ENCODE measurements around the gene FAM135A. TPM values are rescaled to one million over a fixed set of nuclear protein-coding genes. Genes with fewer than 3 reads are reported as not detected.

Gene FAM135A
- total and polyA plus RNA-seq, 2 of the 13 experiments (the other 11 are each of a cell fraction or from before 2014, with no cell fraction given): 26.9 to 31.5 TPM

DNA sequence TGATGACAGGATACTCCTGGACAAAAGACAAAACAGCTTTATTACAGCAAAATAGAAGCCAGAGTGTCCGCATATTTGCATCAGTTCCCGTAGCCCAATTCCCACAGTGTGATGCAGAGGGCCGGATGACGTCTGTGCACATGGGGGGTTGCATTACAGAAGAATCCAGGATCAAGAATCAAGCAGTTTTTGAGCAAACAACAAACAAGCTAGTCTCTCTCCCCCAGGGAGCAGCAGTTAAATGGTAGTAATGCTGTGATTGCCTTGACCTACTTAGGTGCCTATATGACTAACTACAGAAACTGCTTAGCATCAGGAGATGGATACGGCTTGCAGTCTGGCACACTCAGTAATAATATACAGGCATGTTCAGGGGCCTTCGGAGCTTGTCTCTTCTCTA lies 150.2 kb downstream of the FAM135A start:
- in situ Hi-C loops (cut with HindIII; ENCODE audit: extremely low pct_ligation_motif_present, low pct_unique_long_range_greater_than_20kb): no loop called here
- no TSS peak for BruUV-seq (replicated peaks)
- TF ChIP-seq, protein P1, sequence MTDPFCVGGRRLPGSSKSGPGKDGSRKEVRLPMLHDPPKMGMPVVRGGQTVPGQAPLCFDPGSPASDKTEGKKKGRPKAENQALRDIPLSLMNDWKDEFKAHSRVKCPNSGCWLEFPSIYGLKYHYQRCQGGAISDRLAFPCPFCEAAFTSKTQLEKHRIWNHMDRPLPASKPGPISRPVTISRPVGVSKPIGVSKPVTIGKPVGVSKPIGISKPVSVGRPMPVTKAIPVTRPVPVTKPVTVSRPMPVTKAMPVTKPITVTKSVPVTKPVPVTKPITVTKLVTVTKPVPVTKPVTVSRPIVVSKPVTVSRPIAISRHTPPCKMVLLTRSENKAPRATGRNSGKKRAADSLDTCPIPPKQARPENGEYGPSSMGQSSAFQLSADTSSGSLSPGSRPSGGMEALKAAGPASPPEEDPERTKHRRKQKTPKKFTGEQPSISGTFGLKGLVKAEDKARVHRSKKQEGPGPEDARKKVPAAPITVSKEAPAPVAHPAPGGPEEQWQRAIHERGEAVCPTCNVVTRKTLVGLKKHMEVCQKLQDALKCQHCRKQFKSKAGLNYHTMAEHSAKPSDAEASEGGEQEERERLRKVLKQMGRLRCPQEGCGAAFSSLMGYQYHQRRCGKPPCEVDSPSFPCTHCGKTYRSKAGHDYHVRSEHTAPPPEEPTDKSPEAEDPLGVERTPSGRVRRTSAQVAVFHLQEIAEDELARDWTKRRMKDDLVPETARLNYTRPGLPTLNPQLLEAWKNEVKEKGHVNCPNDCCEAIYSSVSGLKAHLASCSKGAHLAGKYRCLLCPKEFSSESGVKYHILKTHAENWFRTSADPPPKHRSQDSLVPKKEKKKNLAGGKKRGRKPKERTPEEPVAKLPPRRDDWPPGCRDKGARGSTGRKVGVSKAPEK (CRISPR knock-in tag; IDR thresholded peaks at IDR 0.05; ENCODE audit: borderline replicate concordance): no peak
- no peak for TF ChIP-seq KMT2A (CRISPR knock-in tag; IDR thresholded peaks at IDR 0.05)
- no peak for TF ChIP-seq ZNF329 (CRISPR knock-in tag; IDR thresholded peaks at IDR 0.05; ENCODE audit: low read depth)
- TF ChIP-seq ZSCAN30 (CRISPR knock-in tag; IDR thresholded peaks at IDR 0.05): no peak
- TF ChIP-seq, protein P2, sequence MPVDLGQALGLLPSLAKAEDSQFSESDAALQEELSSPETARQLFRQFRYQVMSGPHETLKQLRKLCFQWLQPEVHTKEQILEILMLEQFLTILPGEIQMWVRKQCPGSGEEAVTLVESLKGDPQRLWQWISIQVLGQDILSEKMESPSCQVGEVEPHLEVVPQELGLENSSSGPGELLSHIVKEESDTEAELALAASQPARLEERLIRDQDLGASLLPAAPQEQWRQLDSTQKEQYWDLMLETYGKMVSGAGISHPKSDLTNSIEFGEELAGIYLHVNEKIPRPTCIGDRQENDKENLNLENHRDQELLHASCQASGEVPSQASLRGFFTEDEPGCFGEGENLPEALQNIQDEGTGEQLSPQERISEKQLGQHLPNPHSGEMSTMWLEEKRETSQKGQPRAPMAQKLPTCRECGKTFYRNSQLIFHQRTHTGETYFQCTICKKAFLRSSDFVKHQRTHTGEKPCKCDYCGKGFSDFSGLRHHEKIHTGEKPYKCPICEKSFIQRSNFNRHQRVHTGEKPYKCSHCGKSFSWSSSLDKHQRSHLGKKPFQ (CRISPR knock-in tag; IDR thresholded peaks at IDR 0.05; ENCODE audit: insufficient replicate concordance): no peak
- TF ChIP-seq ZNF12 (CRISPR knock-in tag; IDR thresholded peaks at IDR 0.05): no peak
- TF ChIP-seq, protein P3, sequence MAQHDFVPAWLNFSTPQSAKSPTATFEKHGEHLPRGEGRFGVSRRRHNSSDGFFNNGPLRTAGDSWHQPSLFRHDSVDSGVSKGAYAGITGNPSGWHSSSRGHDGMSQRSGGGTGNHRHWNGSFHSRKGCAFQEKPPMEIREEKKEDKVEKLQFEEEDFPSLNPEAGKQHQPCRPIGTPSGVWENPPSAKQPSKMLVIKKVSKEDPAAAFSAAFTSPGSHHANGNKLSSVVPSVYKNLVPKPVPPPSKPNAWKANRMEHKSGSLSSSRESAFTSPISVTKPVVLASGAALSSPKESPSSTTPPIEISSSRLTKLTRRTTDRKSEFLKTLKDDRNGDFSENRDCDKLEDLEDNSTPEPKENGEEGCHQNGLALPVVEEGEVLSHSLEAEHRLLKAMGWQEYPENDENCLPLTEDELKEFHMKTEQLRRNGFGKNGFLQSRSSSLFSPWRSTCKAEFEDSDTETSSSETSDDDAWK (CRISPR knock-in tag; IDR thresholded peaks at IDR 0.05): no peak
- no peak for TF ChIP-seq POLR2G (IDR thresholded peaks at IDR 0.05; ENCODE audit: low read depth, low read length)
- TF ChIP-seq, protein P4, sequence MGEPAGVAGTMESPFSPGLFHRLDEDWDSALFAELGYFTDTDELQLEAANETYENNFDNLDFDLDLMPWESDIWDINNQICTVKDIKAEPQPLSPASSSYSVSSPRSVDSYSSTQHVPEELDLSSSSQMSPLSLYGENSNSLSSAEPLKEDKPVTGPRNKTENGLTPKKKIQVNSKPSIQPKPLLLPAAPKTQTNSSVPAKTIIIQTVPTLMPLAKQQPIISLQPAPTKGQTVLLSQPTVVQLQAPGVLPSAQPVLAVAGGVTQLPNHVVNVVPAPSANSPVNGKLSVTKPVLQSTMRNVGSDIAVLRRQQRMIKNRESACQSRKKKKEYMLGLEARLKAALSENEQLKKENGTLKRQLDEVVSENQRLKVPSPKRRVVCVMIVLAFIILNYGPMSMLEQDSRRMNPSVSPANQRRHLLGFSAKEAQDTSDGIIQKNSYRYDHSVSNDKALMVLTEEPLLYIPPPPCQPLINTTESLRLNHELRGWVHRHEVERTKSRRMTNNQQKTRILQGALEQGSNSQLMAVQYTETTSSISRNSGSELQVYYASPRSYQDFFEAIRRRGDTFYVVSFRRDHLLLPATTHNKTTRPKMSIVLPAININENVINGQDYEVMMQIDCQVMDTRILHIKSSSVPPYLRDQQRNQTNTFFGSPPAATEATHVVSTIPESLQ (CRISPR knock-in tag; conservative IDR thresholded peaks at IDR 0.05): no peak
- TF ChIP-seq ZSCAN21 (CRISPR knock-in tag; IDR thresholded peaks at IDR 0.05; ENCODE audit: borderline replicate concordance): no peak
- TF ChIP-seq ZNF569 (CRISPR knock-in tag; IDR thresholded peaks at IDR 0.05; ENCODE audit: borderline replicate concordance): no peak
- TF ChIP-seq ARHGAP35 (CRISPR knock-in tag; IDR thresholded peaks at IDR 0.05; ENCODE audit: borderline replicate concordance): no peak
- TF ChIP-seq ZC3H4 (CRISPR knock-in tag; IDR thresholded peaks at IDR 0.05; ENCODE audit: borderline replicate concordance): no peak
- TF ChIP-seq PCBP1 (IDR thresholded peaks at IDR 0.05; ENCODE audit: borderline replicate concordance, low read depth, low read length): no peak
- TF ChIP-seq ZZZ3 (CRISPR knock-in tag; IDR thresholded peaks at IDR 0.05; ENCODE audit: borderline replicate concordance): no peak
- TF ChIP-seq ZNF724P (CRISPR knock-in tag; IDR thresholded peaks at IDR 0.05; ENCODE audit: borderline replicate concordance): no peak
- TF ChIP-seq ZNF772 (CRISPR knock-in tag; IDR thresholded peaks at IDR 0.05): no peak
- TF ChIP-seq HNRNPK (IDR thresholded peaks at IDR 0.05; ENCODE audit: low read depth, low read length, poor library complexity, severe bottlenecking): no peak

More for the DNA sequence above, 150.2 kb downstream of the FAM135A start:
- WGBS (ENCODE audit: low lambda C conversion rate): 58% methylated on average over 6 of the region's 6 CpGs
- no peak overlapping the region for H3K4me3 ChIP-seq (replicated peaks in 1 of 3; ENCODE audit: insufficient read depth in 1 of 3, low read depth in 2 of 3, low read length in 3 of 3)
- H3K4me2 ChIP-seq (ENCODE audit: low read depth, low read length): no peak overlapping the region
- H3K79me2 ChIP-seq (ENCODE audit: insufficient read depth, low read length): peaks cover 4% of the 10 kb centered on the region
- no peak overlapping the region for H2AFZ ChIP-seq (ENCODE audit: low read length)
- no peaks in the 10 kb centered on the region for H4K20me1 ChIP-seq (ENCODE audit: insufficient read depth, low read length)
- FAIRE-seq (no peak), ATAC-seq (peak; percentile 3; the same call in 1 of the 3 replicates), DNase-seq (ENCODE audit: low spot score) (no peak)
- H3K9ac ChIP-seq (ENCODE audit: insufficient read depth, low read depth, low read length): no peak overlapping the region
- peaks cover 35% of the 10 kb centered on the region for H3K4me1 ChIP-seq (ENCODE audit: insufficient read depth, low read length)
- no peak overlapping the region for H3K27ac ChIP-seq (ENCODE audit: extremely low read length, insufficient read depth, low read length)
- ChIA-PET POLR2A (no interaction called here), CTCF (ENCODE audit: low intra/inter-chr PET ratio, low total read pairs) (no interaction called here)
- H3K9me3 ChIP-seq (ENCODE audit: low read length): no peaks in the 10 kb centered on the region
- intact Hi-C loops (cut with micrococcal nuclease; ENCODE audit: unreplicated experiment): no loop called here
- peaks cover under 1 to 3% of the 10 kb centered on the region in 2 experiments; a peak in 1 of 5 replicates for H3K36me3 ChIP-seq (replicated peaks in 1 of 2; ENCODE audit: control insufficient read depth in 1 of 2, insufficient read depth in 2 of 2, low read length in 2 of 2)
- no peaks in the 10 kb centered on the region for H3K27me3 ChIP-seq (ENCODE audit: control insufficient read depth in 1 of 2, insufficient read depth in 2 of 2, low read length in 2 of 2)
